Karpas-422 (cell line): ENCODE measurements around the gene MUC5AC. TPM values are rescaled to one million over a fixed set of nuclear protein-coding genes. Genes with fewer than 3 reads are reported as not detected.

Experiments
- DNase-seq: peaks from one replicate; pipeline ENCODE4 v3.0.0-alpha.2; 2015
- H2AFZ ChIP-seq: fragments of 200-600 bp; sonication (generic); 2 replicates; pipeline ENCODE4 v1.6.1; 2014; ENCODE audit warnings: antibody characterized with exemption, low read length, mixed read lengths
- H3K27ac ChIP-seq: fragments of 200-600 bp; sonication (generic); 2 replicates; pipeline ENCODE4 v1.5.1; 2014; ENCODE audit warnings: mild to moderate bottlenecking, low read length, moderate library complexity
- H3K27me3 ChIP-seq: fragments of 200-600 bp; sonication (generic); 2 replicates; pipeline ENCODE4 v1.6.1; 2014; ENCODE audit warnings: low read length, mixed read lengths
- H3K36me3 ChIP-seq: fragments of 200-600 bp; sonication (generic); 2 replicates; pipeline ENCODE4 v1.6.1; 2014; ENCODE audit warnings: low read length, mixed read lengths; ENCODE audit not compliant: insufficient read depth
- H3K4me1 ChIP-seq: fragments of 200-600 bp; sonication (generic); 2 replicates; pipeline ENCODE4 v1.6.1; 2014; ENCODE audit warnings: mild to moderate bottlenecking, low read length, mixed read lengths
- H3K4me2 ChIP-seq: fragments of 200-600 bp; sonication (generic); 2 replicates; pipeline ENCODE4 v1.6.1; 2014; ENCODE audit warnings: low read length, low read depth, mild to moderate bottlenecking; ENCODE audit not compliant: poor library complexity, severe bottlenecking
- H3K4me3 ChIP-seq: fragments of 200-600 bp; sonication (generic); 2 replicates; pipeline ENCODE4 v1.5.1; 2014; ENCODE audit warnings: mild to moderate bottlenecking, antibody characterized with exemption, low read length, mixed read lengths
- H3K79me2 ChIP-seq: fragments of 200-600 bp; sonication (generic); 2 replicates; pipeline ENCODE4 v1.6.1; 2014; ENCODE audit warnings: mild to moderate bottlenecking, low read length, mixed read lengths
- H3K9ac ChIP-seq: fragments of 200-600 bp; sonication (generic); 2 replicates; pipeline ENCODE4 v1.6.0; 2014; ENCODE audit warnings: low read length
- H3K9me2 ChIP-seq: fragments of 200-600 bp; sonication (generic), shearing (Covaris generic); replicated peaks from 2 replicates; pipeline ENCODE4 v1.6.0; 2014; ENCODE audit warnings: mild to moderate bottlenecking, low read length, moderate library complexity; ENCODE audit not compliant: insufficient read depth
- H3K9me3 ChIP-seq: fragments of 300-700, 200-600 bp; sonication (generic); 2 replicates; pipeline ENCODE4 v1.6.1; 2014; ENCODE audit warnings: low read length, mixed read lengths
- H4K20me1 ChIP-seq: fragments of 200-600 bp; sonication (generic); 2 replicates; pipeline ENCODE4 v1.6.1; 2014; ENCODE audit warnings: mild to moderate bottlenecking, antibody characterized with exemption, low read length, low read depth; ENCODE audit not compliant: insufficient read depth
- total RNA-seq: library from RNA; depleted of rRNA; stranded (reverse); fragments of >200 nt; shearing (Covaris generic); gene quantifications from 2 replicates; pipeline ENCODE4 v1.2.3, GENCODE V29; 2014; ENCODE audit warnings: low replicate concordance

Gene MUC5AC
- total RNA-seq, 1 experiment from 2014 or later: not detected

GRCh38 chr11:1192741-1193325 is 35.1 kb downstream of the MUC5AC start:
- H4K20me1 ChIP-seq: no peaks in the 10 kb centered on the region
- H3K4me1 ChIP-seq: no peaks in the 10 kb centered on the region
- no peak overlapping the region for H2AFZ ChIP-seq
- no peaks in the 10 kb centered on the region for H3K9me2 ChIP-seq
- no peak for DNase-seq
- H3K4me2 ChIP-seq: no peak overlapping the region
- H3K27ac ChIP-seq: no peak overlapping the region
- no peaks in the 10 kb centered on the region for H3K9me3 ChIP-seq
- no peaks in the 10 kb centered on the region for H3K36me3 ChIP-seq
- H3K4me3 ChIP-seq: no peak overlapping the region
- no peaks in the 10 kb centered on the region for H3K27me3 ChIP-seq
- H3K9ac ChIP-seq: no peak overlapping the region
- H3K79me2 ChIP-seq: no peaks in the 10 kb centered on the region

DNA sequence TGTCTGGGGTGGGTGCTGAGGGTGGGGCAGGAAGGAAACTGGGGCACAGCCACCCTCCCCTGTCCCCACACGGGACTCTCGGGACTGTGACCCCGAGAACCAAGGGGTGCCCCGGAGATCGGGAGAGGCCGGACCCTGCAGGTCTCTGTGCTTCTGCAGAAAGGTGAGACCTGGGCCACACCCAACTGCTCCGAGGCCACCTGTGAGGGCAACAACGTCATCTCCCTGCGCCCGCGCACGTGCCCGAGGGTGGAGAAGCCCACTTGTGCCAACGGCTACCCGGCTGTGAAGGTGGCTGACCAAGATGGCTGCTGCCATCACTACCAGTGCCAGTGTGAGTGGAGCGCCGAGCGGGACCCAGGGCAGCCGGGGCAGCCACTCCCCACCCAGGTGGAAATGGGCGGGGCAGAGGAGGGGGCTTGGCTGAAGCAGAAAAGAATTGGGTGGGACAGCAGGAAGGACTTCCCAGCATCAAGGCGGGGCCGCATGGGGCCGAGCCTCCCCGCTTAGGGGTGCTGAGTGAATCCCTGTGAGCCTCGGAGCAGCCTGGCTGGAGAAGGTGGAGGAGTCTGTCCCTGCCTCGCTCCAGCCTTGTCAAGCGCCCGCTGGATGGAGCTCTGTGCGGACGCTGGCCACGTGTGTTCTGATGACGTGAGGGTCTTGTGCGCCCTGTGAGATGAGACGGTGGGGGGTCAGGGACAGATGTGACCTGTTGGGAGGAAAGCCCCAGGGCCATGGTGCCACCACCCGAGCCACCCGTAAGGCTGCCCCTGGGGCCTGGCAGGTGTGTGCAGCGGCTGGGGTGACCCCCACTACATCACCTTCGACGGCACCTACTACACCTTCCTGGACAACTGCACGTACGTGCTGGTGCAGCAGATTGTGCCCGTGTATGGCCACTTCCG is 35.8 kb downstream of the MUC5AC start:
- no peaks in the 10 kb centered on the region for H3K27me3 ChIP-seq
- no peak overlapping the region for H3K9ac ChIP-seq
- H3K4me3 ChIP-seq: no peak overlapping the region
- H2AFZ ChIP-seq: no peak overlapping the region
- H4K20me1 ChIP-seq: no peaks in the 10 kb centered on the region
- no peak for DNase-seq
- no peaks in the 10 kb centered on the region for H3K36me3 ChIP-seq
- no peaks in the 10 kb centered on the region for H3K9me2 ChIP-seq
- H3K4me2 ChIP-seq: no peak overlapping the region
- no peaks in the 10 kb centered on the region for H3K9me3 ChIP-seq
- no peaks in the 10 kb centered on the region for H3K79me2 ChIP-seq
- no peak overlapping the region for H3K27ac ChIP-seq
- no peaks in the 10 kb centered on the region for H3K4me1 ChIP-seq

GRCh38 chr11:1194231-1194976 is 36.7 kb downstream of the MUC5AC start:
- H3K9me3 ChIP-seq: no peaks in the 10 kb centered on the region
- no peak overlapping the region for H3K4me3 ChIP-seq
- no peaks in the 10 kb centered on the region for H3K27me3 ChIP-seq
- H3K9me2 ChIP-seq: no peaks in the 10 kb centered on the region
- no peak overlapping the region for H3K27ac ChIP-seq
- no peak overlapping the region for H2AFZ ChIP-seq
- H3K79me2 ChIP-seq: no peaks in the 10 kb centered on the region
- H3K36me3 ChIP-seq: no peaks in the 10 kb centered on the region
- H3K4me1 ChIP-seq: no peaks in the 10 kb centered on the region
- no peak for DNase-seq
- H3K9ac ChIP-seq: no peak overlapping the region
- no peak overlapping the region for H3K4me2 ChIP-seq
- no peaks in the 10 kb centered on the region for H4K20me1 ChIP-seq

GRCh38 chr11:1194977-1195681 is 37.4 kb downstream of the MUC5AC start:
- H4K20me1 ChIP-seq: no peaks in the 10 kb centered on the region
- no peaks in the 10 kb centered on the region for H3K79me2 ChIP-seq
- no peaks in the 10 kb centered on the region for H3K4me1 ChIP-seq
- no peak overlapping the region for H3K9ac ChIP-seq
- no peak overlapping the region for H2AFZ ChIP-seq
- H3K4me3 ChIP-seq: no peak overlapping the region
- H3K9me2 ChIP-seq: no peaks in the 10 kb centered on the region
- no peak overlapping the region for H3K27ac ChIP-seq
- no peaks in the 10 kb centered on the region for H3K36me3 ChIP-seq
- H3K27me3 ChIP-seq: no peaks in the 10 kb centered on the region
- no peak overlapping the region for H3K4me2 ChIP-seq
- no peak for DNase-seq
- no peaks in the 10 kb centered on the region for H3K9me3 ChIP-seq

- no peak overlapping the region for H3K4me3 ChIP-seq
- no peaks in the 10 kb centered on the region for H4K20me1 ChIP-seq
- no peak for DNase-seq
- H3K9ac ChIP-seq: no peak overlapping the region
- H3K27ac ChIP-seq: no peak overlapping the region
- H3K36me3 ChIP-seq: no peaks in the 10 kb centered on the region
- no peak overlapping the region for H2AFZ ChIP-seq
- H3K4me1 ChIP-seq: no peaks in the 10 kb centered on the region
- no peaks in the 10 kb centered on the region for H3K27me3 ChIP-seq
- H3K9me3 ChIP-seq: no peaks in the 10 kb centered on the region
- no peaks in the 10 kb centered on the region for H3K79me2 ChIP-seq
- H3K4me2 ChIP-seq: no peak overlapping the region
- no peaks in the 10 kb centered on the region for H3K9me2 ChIP-seq
These were observed 38.1 kb downstream of the MUC5AC start for GRCh38 chr11:1195682-1196515.

GRCh38 chr11:1196516-1197391 is 39.0 kb downstream of the MUC5AC start:
- DNase-seq: no peak
- Histone ChIP-seq H3K9me2 (no peaks in the 10 kb centered on the region), H3K36me3 (no peaks in the 10 kb centered on the region), H4K20me1 (no peaks in the 10 kb centered on the region), H3K27me3 (no peaks in the 10 kb centered on the region), H3K9me3 (no peaks in the 10 kb centered on the region), H3K27ac (no peak overlapping the region), H3K4me1 (no peaks in the 10 kb centered on the region), H3K9ac (no peak overlapping the region), H3K79me2 (no peaks in the 10 kb centered on the region), H2AFZ (no peak overlapping the region), H3K4me3 (no peak overlapping the region), H3K4me2 (no peak overlapping the region)

GRCh38 chr11:1197431-1197885 is 39.7 kb downstream of the MUC5AC start:
- H3K79me2 ChIP-seq: no peaks in the 10 kb centered on the region
- H3K9ac ChIP-seq: no peak overlapping the region
- H4K20me1 ChIP-seq: no peaks in the 10 kb centered on the region
- H2AFZ ChIP-seq: no peak overlapping the region
- no peaks in the 10 kb centered on the region for H3K9me3 ChIP-seq
- H3K4me2 ChIP-seq: no peak overlapping the region
- H3K4me1 ChIP-seq: no peaks in the 10 kb centered on the region
- H3K36me3 ChIP-seq: no peaks in the 10 kb centered on the region
- DNase-seq: no peak
- H3K27ac ChIP-seq: no peak overlapping the region
- H3K27me3 ChIP-seq: no peaks in the 10 kb centered on the region
- no peak overlapping the region for H3K4me3 ChIP-seq
- no peaks in the 10 kb centered on the region for H3K9me2 ChIP-seq
